ENCODE results near the gene OR4C16. TPM values are rescaled to one million over a fixed set of nuclear protein-coding genes. Genes with fewer than 3 reads are reported as not detected.

OR4C16 gene
- not detected for polyA plus RNA-seq (2012; ENCODE audit: missing spikeins)

GRCh38 chr11:55571828-55572227 lies at the start of gene OR4C16:
Gene OR4C16 (plus strand): TSS chr11:55572128. CDS start chr11:55572128, 0 bp downstream.
- DNase-seq (ENCODE audit: insufficient read length): no peak
- TF ChIP-seq POLR2A (IDR thresholded peaks at IDR 0.05; ENCODE audit: low read depth, low read length): no peak
- TF ChIP-seq TAF1 (IDR thresholded peaks at IDR 0.05; ENCODE audit: borderline replicate concordance, low read depth, low read length): no peak
- TF ChIP-seq POLR2AphosphoS5 (IDR thresholded peaks at IDR 0.05; ENCODE audit: low read depth, low read length): no peak
- no peak for FAIRE-seq

DNA sequence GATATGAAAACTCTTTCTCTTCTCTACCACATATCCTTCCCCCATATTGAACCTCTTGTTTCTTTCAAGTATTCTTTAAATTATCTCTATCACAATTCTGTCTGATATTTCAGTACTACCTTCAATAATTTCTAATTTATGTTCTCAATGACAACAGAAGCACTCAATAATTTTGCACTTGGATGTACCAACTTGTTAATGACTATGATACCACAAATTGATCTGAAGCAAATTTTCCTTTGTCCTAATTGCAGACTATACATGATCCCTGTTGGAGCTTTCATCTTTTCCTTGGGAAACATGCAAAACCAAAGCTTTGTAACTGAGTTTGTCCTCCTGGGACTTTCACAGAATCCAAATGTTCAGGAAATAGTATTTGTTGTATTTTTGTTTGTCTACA lies 17.8 kb upstream of the OR4C16 start, which contains the start of gene OR4C15:
Gene OR4C15 (plus strand): TSS at position 301 of the 400 bp plus-strand sequence. CDS start 0 bp downstream, at position 301.
- TF ChIP-seq POLR2AphosphoS5 (IDR thresholded peaks at IDR 0.05; ENCODE audit: low read depth, low read length): no peak
- no peak for TF ChIP-seq TAF1 (IDR thresholded peaks at IDR 0.05; ENCODE audit: borderline replicate concordance, low read depth, low read length)
- no peak for TF ChIP-seq POLR2A (IDR thresholded peaks at IDR 0.05; ENCODE audit: low read depth, low read length)
- FAIRE-seq: no peak

GRCh38 chr11:55572548-55572947 lies 620 bp downstream of the OR4C16 start:
- FAIRE-seq: peak; percentile 24
- no peak for DNase-seq (ENCODE audit: insufficient read length)
- TF ChIP-seq TAF1 (IDR thresholded peaks at IDR 0.05; ENCODE audit: borderline replicate concordance, low read depth, low read length) (no peak), POLR2A (IDR thresholded peaks at IDR 0.05; ENCODE audit: low read depth, low read length) (no peak), POLR2AphosphoS5 (IDR thresholded peaks at IDR 0.05; ENCODE audit: low read depth, low read length) (no peak)

More for the DNA sequence above, 17.8 kb upstream of the OR4C16 start, which contains the start of gene OR4C15:
- no peak for DNase-seq (ENCODE audit: insufficient read length)

GRCh38 chr11:55607545-55607944 lies 35.6 kb downstream of the OR4C16 start, which contains the start of gene OR4C11:
Gene OR4C11 (minus strand): TSS chr11:55607645. CDS start chr11:55604373, 3,272 bp downstream.
- FAIRE-seq (no peak), DNase-seq (ENCODE audit: insufficient read length) (no peak)
- TF ChIP-seq TAF1 (IDR thresholded peaks at IDR 0.05; ENCODE audit: borderline replicate concordance, low read depth, low read length) (no peak), POLR2A (IDR thresholded peaks at IDR 0.05; ENCODE audit: low read depth, low read length) (no peak), POLR2AphosphoS5 (IDR thresholded peaks at IDR 0.05; ENCODE audit: low read depth, low read length) (no peak)
